Stimulated activated CD4-positive, alpha-beta T cell treated with anti-CD3 and anti-CD28 coated beads, Interleukin-15, amount 100 ng/mL, for 24 hours (primary cell): ENCODE measurements around the gene BLMH.
"Not testable (repeated sequence)": the region's sequence is repeated elsewhere in the genome, so short reads cannot be mapped to it uniquely, and the experiment has no call there.

Source experiments
- DNase-seq: peaks from one replicate; pipeline ENCODE4 v3.0.0-alpha.2; 2020

The BLMH gene

GRCh38 chr17:30244853-30245385, 46.8 kb downstream of the BLMH start:
- no peak for DNase-seq

- no peak for DNase-seq
These were observed 48.2 kb downstream of the BLMH start for GRCh38 chr17:30243568-30243967.

GRCh38 chr17:30243002-30243401, 48.7 kb downstream of the BLMH start:
- no peak for DNase-seq

- DNase-seq, result no peak
These were observed 50.7 kb downstream of the BLMH start for GRCh38 chr17:30241051-30241450.

- DNase-seq, result no peak
These were observed 51.6 kb downstream of the BLMH start for GRCh38 chr17:30240177-30240576.

GRCh38 chr17:30239089-30239462, 52.7 kb downstream of the BLMH start:
- DNase-seq, result no peak

GRCh38 chr17:30238387-30239088, 53.2 kb downstream of the BLMH start:
- no peak for DNase-seq

GRCh38 chr17:30238003-30238344, 53.8 kb downstream of the BLMH start:
- no peak for DNase-seq

GRCh38 chr17:30237296-30238002, 54.3 kb downstream of the BLMH start:
- DNase-seq, result no peak

- peak; percentile 39 for DNase-seq
These were observed 55.0 kb downstream of the BLMH start for GRCh38 chr17:30236766-30237165.

GRCh38 chr17:30236297-30236624, 55.5 kb downstream of the BLMH start:
- no peak for DNase-seq

GRCh38 chr17:30235386-30236296, 56.1 kb downstream of the BLMH start, which contains the start of gene SLC6A4:
SLC6A4 (minus strand) TSS chr17:30235697; CDS start chr17:30221958, 13,739 bp downstream.
- DNase-seq, result no peak

- no peak for DNase-seq
These were observed 56.8 kb downstream of the BLMH start for GRCh38 chr17:30234964-30235363.

- DNase-seq, result no peak
These were observed 57.4 kb downstream of the BLMH start for GRCh38 chr17:30234296-30234695.

GRCh38 chr17:30232824-30233427, 58.8 kb downstream of the BLMH start:
- no peak for DNase-seq

GRCh38 chr17:30232015-30232823, 59.5 kb downstream of the BLMH start:
- no peak for DNase-seq

- no peak for DNase-seq
These were observed 61.1 kb downstream of the BLMH start for GRCh38 chr17:30230596-30231125.

GRCh38 chr17:30230009-30230408, 61.7 kb downstream of the BLMH start:
- not testable (repeated sequence) for DNase-seq

GRCh38 chr17:30229012-30229411, 62.7 kb downstream of the BLMH start:
- DNase-seq, result no peak

- no peak for DNase-seq
These were observed 63.7 kb downstream of the BLMH start for GRCh38 chr17:30228011-30228410.

GRCh38 chr17:30226878-30227277, 64.9 kb downstream of the BLMH start:
- DNase-seq, result no peak
